ENCODE results near the gene QSOX1. TPM values are rescaled to one million over a fixed set of nuclear protein-coding genes. Genes with fewer than 3 reads are reported as not detected.

Gene QSOX1
- polyA plus RNA-seq, 2 donors, result 50.6 to 173 TPM

- Histone ChIP-seq H3K4me3 (ENCODE audit: low read depth in 1 of 2, low read length in 2 of 2) (no peak overlapping the region), H3K4me1 (ENCODE audit: control insufficient read depth in 2 of 2, insufficient read depth in 2 of 2, low read length in 1 of 2) (no peaks in the 10 kb centered on the region), H3K36me3 (ENCODE audit: control insufficient read depth in 2 of 2, insufficient read depth in 2 of 2, low read length in 1 of 2) (no peaks in the 10 kb centered on the region), H3K27me3 (ENCODE audit: control insufficient read depth in 1 of 2, insufficient read depth in 2 of 2, low read length in 2 of 2) (peaks cover 10% of the 10 kb centered on the region in 2 donors), H3K9me3 (ENCODE audit: control insufficient read depth in 2 of 2, insufficient read depth in 1 of 2, low read depth in 1 of 2, low read length in 1 of 2) (no peaks in the 10 kb centered on the region), H3K27ac (ENCODE audit: low read depth in 2 of 2, low read length in 1 of 2) (no peak overlapping the region)
- WGBS, 2 donors, result 86 to 87% methylated on average over 11 of the region's 11 CpGs
Observed at GRCh38 chr1:180243517-180244221, 89.0 kb downstream of the QSOX1 start.

DNA sequence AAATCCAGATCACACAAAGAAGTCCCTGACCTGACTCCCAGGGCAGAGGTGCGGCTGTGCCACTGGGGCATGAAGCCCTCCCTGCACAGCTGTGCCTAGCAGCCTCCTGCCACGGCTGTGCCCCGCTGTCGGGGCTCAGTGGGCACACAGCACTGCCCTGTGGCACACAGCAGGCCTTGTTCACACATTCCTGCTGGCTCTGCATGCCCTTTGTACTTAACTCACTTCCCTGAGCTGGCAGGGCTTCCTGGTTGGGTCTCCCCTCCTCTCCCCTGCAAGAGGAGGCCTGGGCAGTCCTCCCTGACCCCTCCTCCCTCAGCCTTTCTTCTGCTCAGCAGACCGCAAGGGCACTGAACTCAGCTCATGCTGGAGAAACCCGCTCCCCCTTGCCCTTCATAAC, 90.2 kb downstream of the QSOX1 start:
- H3K4me1 ChIP-seq (ENCODE audit: control insufficient read depth in 2 of 2, insufficient read depth in 2 of 2, low read length in 1 of 2), result no peaks in the 10 kb centered on the region
- H3K27ac ChIP-seq (ENCODE audit: low read depth in 2 of 2, low read length in 1 of 2), result no peak overlapping the region
- peaks cover 2 to 5% of the 10 kb centered on the region in 2 donors for H3K27me3 ChIP-seq (ENCODE audit: control insufficient read depth in 1 of 2, insufficient read depth in 2 of 2, low read length in 2 of 2)
- 82 to 85% methylated on average over 6 of the region's 6 CpGs for WGBS, 2 donors
- no peaks in the 10 kb centered on the region for H3K36me3 ChIP-seq (ENCODE audit: control insufficient read depth in 2 of 2, insufficient read depth in 2 of 2, low read length in 1 of 2)
- no peaks in the 10 kb centered on the region for H3K9me3 ChIP-seq (ENCODE audit: control insufficient read depth in 2 of 2, insufficient read depth in 1 of 2, low read depth in 1 of 2, low read length in 1 of 2)
- no peak overlapping the region for H3K4me3 ChIP-seq (ENCODE audit: low read depth in 1 of 2, low read length in 2 of 2)

DNA sequence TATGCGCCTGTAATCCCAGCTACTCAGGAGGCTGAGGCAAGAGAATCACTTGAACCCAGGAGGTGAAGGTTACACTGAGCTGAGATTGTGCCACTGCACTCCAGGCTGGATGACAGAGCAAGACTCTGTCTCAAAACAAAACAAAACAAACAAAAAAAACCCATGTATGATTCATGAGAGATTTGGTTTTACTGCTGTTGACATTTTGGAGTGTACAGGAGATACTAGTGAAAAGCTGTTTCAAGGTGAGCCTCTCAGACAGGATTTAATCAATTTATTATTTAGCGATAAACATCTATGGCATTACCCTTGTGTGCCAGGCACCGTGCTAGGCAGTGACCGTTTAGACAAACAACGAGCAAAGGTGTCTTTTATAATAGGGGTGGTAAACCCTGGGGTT, 91.9 kb downstream of the QSOX1 start:
- H3K4me1 ChIP-seq (ENCODE audit: control insufficient read depth in 2 of 2, insufficient read depth in 2 of 2, low read length in 1 of 2), result no peaks in the 10 kb centered on the region
- H3K27me3 ChIP-seq (ENCODE audit: control insufficient read depth in 1 of 2, insufficient read depth in 2 of 2, low read length in 2 of 2), result no peaks in the 10 kb centered on the region
- H3K27ac ChIP-seq (ENCODE audit: low read depth in 2 of 2, low read length in 1 of 2), result no peak overlapping the region
- H3K4me3 ChIP-seq (ENCODE audit: low read depth in 1 of 2, low read length in 2 of 2), result no peak overlapping the region
- H3K9me3 ChIP-seq (ENCODE audit: control insufficient read depth in 2 of 2, insufficient read depth in 1 of 2, low read depth in 1 of 2, low read length in 1 of 2), result no peaks in the 10 kb centered on the region
- 93% methylated on average over 5 of the region's 5 CpGs for WGBS, 2 donors
- no peaks in the 10 kb centered on the region for H3K36me3 ChIP-seq (ENCODE audit: control insufficient read depth in 2 of 2, insufficient read depth in 2 of 2, low read length in 1 of 2)

GRCh38 chr1:180247061-180247460, 92.4 kb downstream of the QSOX1 start:
- Histone ChIP-seq H3K27ac (ENCODE audit: low read depth in 2 of 2, low read length in 1 of 2) (no peak overlapping the region), H3K27me3 (ENCODE audit: control insufficient read depth in 1 of 2, insufficient read depth in 2 of 2, low read length in 2 of 2) (no peaks in the 10 kb centered on the region), H3K9me3 (ENCODE audit: control insufficient read depth in 2 of 2, insufficient read depth in 1 of 2, low read depth in 1 of 2, low read length in 1 of 2) (no peaks in the 10 kb centered on the region), H3K4me3 (ENCODE audit: low read depth in 1 of 2, low read length in 2 of 2) (no peak overlapping the region), H3K4me1 (ENCODE audit: control insufficient read depth in 2 of 2, insufficient read depth in 2 of 2, low read length in 1 of 2) (no peaks in the 10 kb centered on the region), H3K36me3 (ENCODE audit: control insufficient read depth in 2 of 2, insufficient read depth in 2 of 2, low read length in 1 of 2) (no peaks in the 10 kb centered on the region)
- 71 to 84% methylated on average over 3 of the region's 3 CpGs for WGBS, 2 donors

GRCh38 chr1:180247580-180247979, 92.9 kb downstream of the QSOX1 start:
- H3K27me3 ChIP-seq (ENCODE audit: control insufficient read depth in 1 of 2, insufficient read depth in 2 of 2, low read length in 2 of 2), result no peaks in the 10 kb centered on the region
- no peak overlapping the region for H3K27ac ChIP-seq (ENCODE audit: low read depth in 2 of 2, low read length in 1 of 2)
- no peaks in the 10 kb centered on the region for H3K4me1 ChIP-seq (ENCODE audit: control insufficient read depth in 2 of 2, insufficient read depth in 2 of 2, low read length in 1 of 2)
- no peak overlapping the region for H3K4me3 ChIP-seq (ENCODE audit: low read depth in 1 of 2, low read length in 2 of 2)
- H3K36me3 ChIP-seq (ENCODE audit: control insufficient read depth in 2 of 2, insufficient read depth in 2 of 2, low read length in 1 of 2), result no peaks in the 10 kb centered on the region
- no peaks in the 10 kb centered on the region for H3K9me3 ChIP-seq (ENCODE audit: control insufficient read depth in 2 of 2, insufficient read depth in 1 of 2, low read depth in 1 of 2, low read length in 1 of 2)
- 88% methylated on average over 4 of the region's 4 CpGs for WGBS, 2 donors

- Histone ChIP-seq H3K4me1 (ENCODE audit: control insufficient read depth in 2 of 2, insufficient read depth in 2 of 2, low read length in 1 of 2) (no peaks in the 10 kb centered on the region), H3K4me3 (ENCODE audit: low read depth in 1 of 2, low read length in 2 of 2) (no peak overlapping the region), H3K27me3 (ENCODE audit: control insufficient read depth in 1 of 2, insufficient read depth in 2 of 2, low read length in 2 of 2) (no peaks in the 10 kb centered on the region), H3K27ac (ENCODE audit: low read depth in 2 of 2, low read length in 1 of 2) (no peak overlapping the region), H3K9me3 (ENCODE audit: control insufficient read depth in 2 of 2, insufficient read depth in 1 of 2, low read depth in 1 of 2, low read length in 1 of 2) (no peaks in the 10 kb centered on the region), H3K36me3 (ENCODE audit: control insufficient read depth in 2 of 2, insufficient read depth in 2 of 2, low read length in 1 of 2) (no peaks in the 10 kb centered on the region)
- WGBS, 2 donors, result 92% methylated on average over 7 of the region's 7 CpGs
Observed at GRCh38 chr1:180248176-180248575, 93.5 kb downstream of the QSOX1 start.

DNA sequence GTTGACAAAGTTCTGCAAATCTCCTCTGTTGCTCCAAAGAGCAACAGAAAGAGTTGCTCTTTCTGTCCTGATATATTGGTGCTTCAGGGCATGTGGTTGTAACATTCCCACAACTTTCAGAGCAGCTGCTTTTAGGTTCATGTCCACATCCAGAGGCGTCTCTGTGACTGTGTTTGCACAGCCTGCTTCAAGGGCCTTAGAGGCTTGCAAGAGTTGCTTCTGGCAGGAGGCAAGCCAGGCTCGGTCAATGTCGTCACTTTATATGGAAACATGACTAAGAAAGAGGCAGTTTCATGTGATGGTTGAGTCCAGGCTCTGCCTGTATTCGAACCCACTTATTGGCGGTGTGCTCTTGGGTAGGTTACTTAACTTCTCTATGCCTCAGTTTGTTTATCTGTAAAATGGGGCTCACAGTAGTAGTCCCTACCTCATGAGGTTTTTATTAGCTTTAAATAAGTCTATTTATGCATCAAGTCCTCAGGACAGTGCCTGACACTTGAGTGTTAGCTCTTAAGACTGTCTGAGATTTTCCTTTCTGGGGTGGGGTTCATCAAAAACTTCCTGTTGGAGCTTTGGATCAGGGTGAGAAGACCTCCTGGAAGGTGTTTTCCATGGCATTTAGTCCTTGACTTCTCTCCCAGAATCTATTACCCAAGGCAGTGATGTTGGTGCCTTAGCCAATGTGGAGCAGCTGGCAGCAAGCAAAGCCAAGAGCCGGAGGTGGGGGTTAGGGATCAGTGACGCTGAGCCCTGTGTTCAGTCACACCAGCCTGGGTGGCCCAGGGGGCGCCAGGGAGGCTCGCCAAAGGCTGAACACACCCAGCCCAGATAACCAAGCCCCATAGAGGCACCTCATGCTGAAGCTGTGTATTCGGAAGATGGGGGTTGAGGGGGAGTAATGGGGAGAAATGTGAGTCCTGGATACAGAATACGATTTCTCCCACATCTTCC, 94.3 kb downstream of the QSOX1 start:
- H3K9me3 ChIP-seq (ENCODE audit: control insufficient read depth in 2 of 2, insufficient read depth in 1 of 2, low read depth in 1 of 2, low read length in 1 of 2), result no peaks in the 10 kb centered on the region
- H3K4me1 ChIP-seq (ENCODE audit: control insufficient read depth in 2 of 2, insufficient read depth in 2 of 2, low read length in 1 of 2), result no peaks in the 10 kb centered on the region
- 62 to 73% methylated on average over 11 of the region's 11 CpGs for WGBS, 2 donors
- H3K27ac ChIP-seq (ENCODE audit: low read depth in 2 of 2, low read length in 1 of 2), result no peak overlapping the region
- H3K4me3 ChIP-seq (ENCODE audit: low read depth in 1 of 2, low read length in 2 of 2), result no peak overlapping the region
- no peaks in the 10 kb centered on the region for H3K27me3 ChIP-seq (ENCODE audit: control insufficient read depth in 1 of 2, insufficient read depth in 2 of 2, low read length in 2 of 2)
- H3K36me3 ChIP-seq (ENCODE audit: control insufficient read depth in 2 of 2, insufficient read depth in 2 of 2, low read length in 1 of 2), result no peaks in the 10 kb centered on the region

DNA sequence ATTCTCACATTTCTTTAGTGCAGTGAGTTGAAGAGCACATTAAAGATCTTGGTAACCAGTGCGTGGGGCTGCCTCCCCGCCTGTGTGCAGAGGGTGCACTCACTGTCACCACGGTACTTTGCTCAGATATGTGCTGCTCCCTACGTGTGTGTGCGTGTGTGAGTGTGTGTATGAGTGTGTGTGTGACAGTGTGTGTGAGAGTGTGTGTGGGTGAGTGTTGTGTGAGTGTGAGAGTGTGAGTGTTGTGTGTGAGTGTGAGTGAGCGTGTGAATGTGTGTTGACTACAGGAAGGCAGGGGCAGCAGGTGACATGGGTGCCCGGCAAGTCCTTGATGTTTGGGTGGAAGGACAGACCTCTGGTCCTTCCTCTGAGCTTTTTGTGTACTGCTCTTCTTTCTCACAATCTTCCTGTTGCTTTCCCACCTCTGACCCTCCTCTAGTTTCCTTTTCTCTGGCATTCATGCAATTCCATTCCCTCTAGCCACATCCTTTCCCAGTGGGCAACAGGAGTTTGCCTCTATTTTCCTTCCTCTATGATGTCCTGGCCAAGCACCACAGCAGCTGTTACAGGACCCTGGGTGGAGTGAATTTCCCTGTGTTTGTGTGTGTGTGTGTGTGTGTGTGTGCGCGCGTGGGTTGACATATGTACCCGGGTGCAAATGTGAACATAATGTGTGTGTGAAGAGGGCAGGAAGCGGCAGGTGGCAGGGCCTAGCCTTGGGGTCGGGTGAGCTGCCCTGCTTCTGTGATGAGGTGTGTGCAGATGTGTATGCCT, 95.2 kb downstream of the QSOX1 start:
- WGBS, 2 donors, result 81 to 86% methylated on average over 13 of the region's 13 CpGs
- no peaks in the 10 kb centered on the region for H3K27me3 ChIP-seq (ENCODE audit: control insufficient read depth in 1 of 2, insufficient read depth in 2 of 2, low read length in 2 of 2)
- no peaks in the 10 kb centered on the region for H3K36me3 ChIP-seq (ENCODE audit: control insufficient read depth in 2 of 2, insufficient read depth in 2 of 2, low read length in 1 of 2)
- no peaks in the 10 kb centered on the region for H3K4me1 ChIP-seq (ENCODE audit: control insufficient read depth in 2 of 2, insufficient read depth in 2 of 2, low read length in 1 of 2)
- no peak overlapping the region for H3K27ac ChIP-seq (ENCODE audit: low read depth in 2 of 2, low read length in 1 of 2)
- no peak overlapping the region for H3K4me3 ChIP-seq (ENCODE audit: low read depth in 1 of 2, low read length in 2 of 2)
- H3K9me3 ChIP-seq (ENCODE audit: control insufficient read depth in 2 of 2, insufficient read depth in 1 of 2, low read depth in 1 of 2, low read length in 1 of 2), result no peaks in the 10 kb centered on the region

GRCh38 chr1:180250499-180250770, 95.8 kb downstream of the QSOX1 start:
- no peaks in the 10 kb centered on the region for H3K36me3 ChIP-seq (ENCODE audit: control insufficient read depth in 2 of 2, insufficient read depth in 2 of 2, low read length in 1 of 2)
- H3K9me3 ChIP-seq (ENCODE audit: control insufficient read depth in 2 of 2, insufficient read depth in 1 of 2, low read depth in 1 of 2, low read length in 1 of 2), result no peaks in the 10 kb centered on the region
- no peak overlapping the region for H3K27ac ChIP-seq (ENCODE audit: low read depth in 2 of 2, low read length in 1 of 2)
- no peaks in the 10 kb centered on the region for H3K4me1 ChIP-seq (ENCODE audit: control insufficient read depth in 2 of 2, insufficient read depth in 2 of 2, low read length in 1 of 2)
- 83 to 88% methylated on average over 7 of the region's 7 CpGs for WGBS, 2 donors
- H3K27me3 ChIP-seq (ENCODE audit: control insufficient read depth in 1 of 2, insufficient read depth in 2 of 2, low read length in 2 of 2), result no peaks in the 10 kb centered on the region
- no peak overlapping the region for H3K4me3 ChIP-seq (ENCODE audit: low read depth in 1 of 2, low read length in 2 of 2)
